WERI-Rb-1 (cell line): Measurements from ENCODE around the gene NOD1.

Experiments
- DNase-seq: peaks from one replicate; pipeline ENCODE4 v3.0.0-alpha.2; 2020
- H3K27ac ChIP-seq: fragments of 250-450 bp; sonication (Bioruptor Pico); 2 replicates; pipeline ENCODE4 v1.5.1; 2020; ENCODE audit warnings: mild to moderate bottlenecking, moderate library complexity
- H3K27me3 ChIP-seq: fragments of 250-450 bp; sonication (Bioruptor Pico); 2 replicates; pipeline ENCODE4 v1.5.1; 2021; ENCODE audit warnings: mild to moderate bottlenecking, low read depth, moderate library complexity; ENCODE audit not compliant: insufficient read depth, severe bottlenecking
- H3K36me3 ChIP-seq: fragments of 250-450 bp; sonication (Bioruptor Pico); 2 replicates; pipeline ENCODE4 v1.5.1; 2020; ENCODE audit warnings: mild to moderate bottlenecking, moderate library complexity
- H3K4me3 ChIP-seq: 2 replicates; pipeline ENCODE4 v1.5.1; 2011; ENCODE audit warnings: low read depth, mild to moderate bottlenecking, control low read depth, low read length
- H3K9me3 ChIP-seq: fragments of 250-450 bp; sonication (Bioruptor Pico); 2 replicates; pipeline ENCODE4 v1.5.1; 2021; ENCODE audit warnings: mild to moderate bottlenecking, moderate library complexity; ENCODE audit not compliant: severe bottlenecking
- CTCF ChIP-seq: IDR thresholded peaks from 2 replicates; pipeline ENCODE4 v1.5.1; 2011; ENCODE audit warnings: low read depth, mild to moderate bottlenecking, control low read depth, inconsistent platforms, low read length

The NOD1 gene

GRCh38 chr7:30379741-30380140 is 98.8 kb downstream of the NOD1 start:
- H3K27ac ChIP-seq, result no peak overlapping the region
- no peak overlapping the region for H3K4me3 ChIP-seq
- H3K9me3 ChIP-seq, result peaks cover 3% of the 10 kb centered on the region
- no peak for DNase-seq
- no peaks in the 10 kb centered on the region for H3K36me3 ChIP-seq
- no peaks in the 10 kb centered on the region for H3K27me3 ChIP-seq
- TF ChIP-seq CTCF, result no peak

- TF ChIP-seq CTCF, result no peak
- DNase-seq, result no peak
- no peak overlapping the region for H3K4me3 ChIP-seq
- no peaks in the 10 kb centered on the region for H3K36me3 ChIP-seq
- peaks cover 3% of the 10 kb centered on the region for H3K9me3 ChIP-seq
- no peak overlapping the region for H3K27ac ChIP-seq
- no peaks in the 10 kb centered on the region for H3K27me3 ChIP-seq
Measured at GRCh38 chr7:30379131-30379530, 99.5 kb downstream of the NOD1 start.

- TF ChIP-seq CTCF, result no peak
- Histone ChIP-seq H3K27ac (no peak overlapping the region), H3K36me3 (no peaks in the 10 kb centered on the region), H3K27me3 (no peaks in the 10 kb centered on the region), H3K9me3 (peaks cover 3% of the 10 kb centered on the region), H3K4me3 (no peak overlapping the region)
- DNase-seq, result no peak
Measured at GRCh38 chr7:30378275-30378674, 100.3 kb downstream of the NOD1 start.
